ENCODE measurements around the gene SEMA6A. TPM values are rescaled to one million over a fixed set of nuclear protein-coding genes. Genes with fewer than 3 reads are reported as not detected.

Gene SEMA6A
- total RNA-seq, 2 experiments from 2014 or later, result not detected

GRCh38 chr5:116440457-116441001 is 134.1 kb downstream of the SEMA6A start:
- ChIA-PET POLR2A (interaction anchor here (0.6 to 1.1 kb wide), 2 partner anchors 50 to 480 kb away, joined by 3 read pairs; no protein-coding TSS in a partner anchor), CTCF (ENCODE audit: unreplicated experiment) (no interaction called here)
- Histone ChIP-seq H3K4me2 (ENCODE audit: low read length) (no peak overlapping the region), H3K27ac (ENCODE audit: low read depth, low read length, poor library complexity, severe bottlenecking) (no peak overlapping the region), H3K36me3 (ENCODE audit: insufficient read depth, low read length) (no peaks in the 10 kb centered on the region), H3K4me3 (ENCODE audit: low read depth, low read length, poor library complexity, severe bottlenecking) (no peak overlapping the region), H4K20me1 (ENCODE audit: insufficient read depth, low read length) (no peaks in the 10 kb centered on the region), H3K9me2 (ENCODE audit: insufficient read depth, low read length) (no peaks in the 10 kb centered on the region), H3K9me3 (ENCODE audit: low read length) (no peaks in the 10 kb centered on the region), H2AFZ (ENCODE audit: low read length) (no peak overlapping the region), H3K79me2 (ENCODE audit: insufficient read depth, low read depth, low read length) (no peaks in the 10 kb centered on the region), H3K4me1 (ENCODE audit: insufficient read depth, low read length, poor library complexity, severe bottlenecking) (no peaks in the 10 kb centered on the region)
- TF ChIP-seq, protein P1, sequence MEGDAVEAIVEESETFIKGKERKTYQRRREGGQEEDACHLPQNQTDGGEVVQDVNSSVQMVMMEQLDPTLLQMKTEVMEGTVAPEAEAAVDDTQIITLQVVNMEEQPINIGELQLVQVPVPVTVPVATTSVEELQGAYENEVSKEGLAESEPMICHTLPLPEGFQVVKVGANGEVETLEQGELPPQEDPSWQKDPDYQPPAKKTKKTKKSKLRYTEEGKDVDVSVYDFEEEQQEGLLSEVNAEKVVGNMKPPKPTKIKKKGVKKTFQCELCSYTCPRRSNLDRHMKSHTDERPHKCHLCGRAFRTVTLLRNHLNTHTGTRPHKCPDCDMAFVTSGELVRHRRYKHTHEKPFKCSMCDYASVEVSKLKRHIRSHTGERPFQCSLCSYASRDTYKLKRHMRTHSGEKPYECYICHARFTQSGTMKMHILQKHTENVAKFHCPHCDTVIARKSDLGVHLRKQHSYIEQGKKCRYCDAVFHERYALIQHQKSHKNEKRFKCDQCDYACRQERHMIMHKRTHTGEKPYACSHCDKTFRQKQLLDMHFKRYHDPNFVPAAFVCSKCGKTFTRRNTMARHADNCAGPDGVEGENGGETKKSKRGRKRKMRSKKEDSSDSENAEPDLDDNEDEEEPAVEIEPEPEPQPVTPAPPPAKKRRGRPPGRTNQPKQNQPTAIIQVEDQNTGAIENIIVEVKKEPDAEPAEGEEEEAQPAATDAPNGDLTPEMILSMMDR (conservative IDR thresholded peaks at IDR 0.05; ENCODE audit: low read length), result no peak
- no peak for TF ChIP-seq EZH2phosphoT487 (IDR thresholded peaks at IDR 0.05; ENCODE audit: borderline replicate concordance, low read depth, low read length)
- no TSS peak for BruUV-seq (replicated peaks)
- no peak for DNase-seq (ENCODE audit: low spot score)
- intact Hi-C loops (cut with micrococcal nuclease; ENCODE audit: unreplicated experiment), result no loop called here

- Histone ChIP-seq H3K9me2 (ENCODE audit: insufficient read depth, low read length) (no peaks in the 10 kb centered on the region), H4K20me1 (ENCODE audit: insufficient read depth, low read length) (no peaks in the 10 kb centered on the region), H3K36me3 (ENCODE audit: insufficient read depth, low read length) (no peaks in the 10 kb centered on the region), H2AFZ (ENCODE audit: low read length) (no peak overlapping the region), H3K4me1 (ENCODE audit: insufficient read depth, low read length, poor library complexity, severe bottlenecking) (no peaks in the 10 kb centered on the region), H3K9me3 (ENCODE audit: low read length) (no peaks in the 10 kb centered on the region), H3K79me2 (ENCODE audit: insufficient read depth, low read depth, low read length) (no peaks in the 10 kb centered on the region), H3K4me2 (ENCODE audit: low read length) (no peak overlapping the region), H3K4me3 (ENCODE audit: low read depth, low read length, poor library complexity, severe bottlenecking) (no peak overlapping the region), H3K27ac (ENCODE audit: low read depth, low read length, poor library complexity, severe bottlenecking) (no peak overlapping the region)
- no TSS peak for BruUV-seq (replicated peaks)
- ChIA-PET CTCF (ENCODE audit: unreplicated experiment) (no interaction called here), POLR2A (no interaction called here)
- intact Hi-C loops (cut with micrococcal nuclease; ENCODE audit: unreplicated experiment), result no loop called here
- TF ChIP-seq, protein P1 (conservative IDR thresholded peaks at IDR 0.05; ENCODE audit: low read length), result no peak
- TF ChIP-seq EZH2phosphoT487 (IDR thresholded peaks at IDR 0.05; ENCODE audit: borderline replicate concordance, low read depth, low read length), result no peak
- no peak for DNase-seq (ENCODE audit: low spot score)
These were observed 134.7 kb downstream of the SEMA6A start for GRCh38 chr5:116439905-116440304.

DNA sequence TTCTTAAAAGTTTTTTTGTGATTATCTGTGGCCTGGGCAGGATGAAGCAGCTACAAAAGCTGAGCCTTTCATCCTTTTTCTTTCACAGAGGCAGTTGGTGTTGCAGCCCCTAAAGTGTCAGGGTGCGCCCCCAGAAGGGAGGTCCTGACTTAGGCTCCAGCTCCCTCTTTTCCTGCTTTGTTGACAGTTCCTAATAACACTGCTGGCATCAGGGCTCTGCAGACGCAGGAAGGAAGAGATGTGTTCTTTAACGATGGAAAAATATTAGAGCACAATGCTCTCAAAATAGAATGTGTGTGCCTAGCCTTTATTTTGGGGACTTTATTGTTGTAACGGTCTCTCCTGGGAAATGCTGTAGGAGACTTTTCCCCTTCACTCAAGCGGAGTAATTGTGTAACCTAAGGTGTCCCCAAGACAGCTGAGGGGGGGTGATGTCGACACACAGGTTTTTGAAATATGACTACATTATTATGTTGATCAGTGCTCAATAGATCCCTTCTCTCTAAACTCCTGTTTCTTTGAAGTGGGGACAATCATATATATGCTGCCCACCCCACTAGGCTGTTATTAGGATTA is 135.6 kb downstream of the SEMA6A start:
- Histone ChIP-seq H3K4me1 (ENCODE audit: insufficient read depth, low read length, poor library complexity, severe bottlenecking) (no peaks in the 10 kb centered on the region), H3K4me3 (ENCODE audit: low read depth, low read length, poor library complexity, severe bottlenecking) (no peak overlapping the region), H3K79me2 (ENCODE audit: insufficient read depth, low read depth, low read length) (no peaks in the 10 kb centered on the region), H3K4me2 (ENCODE audit: low read length) (no peak overlapping the region), H3K9me2 (ENCODE audit: insufficient read depth, low read length) (no peaks in the 10 kb centered on the region), H3K9me3 (ENCODE audit: low read length) (no peaks in the 10 kb centered on the region), H2AFZ (ENCODE audit: low read length) (no peak overlapping the region), H3K27ac (ENCODE audit: low read depth, low read length, poor library complexity, severe bottlenecking) (no peak overlapping the region), H4K20me1 (ENCODE audit: insufficient read depth, low read length) (no peaks in the 10 kb centered on the region), H3K36me3 (ENCODE audit: insufficient read depth, low read length) (no peaks in the 10 kb centered on the region)
- POLR2A ChIA-PET, result interaction anchor here (0.6 to 1.1 kb wide), 2 partner anchors 201 to 327 kb away, joined by 3 read pairs; no protein-coding TSS in a partner anchor
- CTCF ChIA-PET (ENCODE audit: unreplicated experiment), result no interaction called here
- TF ChIP-seq, protein P1 (conservative IDR thresholded peaks at IDR 0.05; ENCODE audit: low read length), result no peak
- TF ChIP-seq EZH2phosphoT487 (IDR thresholded peaks at IDR 0.05; ENCODE audit: borderline replicate concordance, low read depth, low read length), result no peak
- intact Hi-C loops (cut with micrococcal nuclease; ENCODE audit: unreplicated experiment), result no loop called here
- no peak for DNase-seq (ENCODE audit: low spot score)
- BruUV-seq (replicated peaks), result no TSS peak
